Measurements from ENCODE around the gene CDH4. TPM values are rescaled to one million over a fixed set of nuclear protein-coding genes. Genes with fewer than 3 reads are reported as not detected.

Gene CDH4
- total and polyA plus RNA-seq, 9 of the 15 experiments (the other 6 are each of a cell fraction or from before 2014, with no cell fraction given): 0.04 TPM; not detected in 8

GRCh38 chr20:61520076-61520892, 268.2 kb downstream of the CDH4 start (continued):
- TF ChIP-seq HMGXB4 (CRISPR knock-in tag; IDR thresholded peaks at IDR 0.05): no peak
- TF ChIP-seq ZNF766 (CRISPR knock-in tag; conservative IDR thresholded peaks at IDR 0.05): no peak
- no peak for TF ChIP-seq HDGF (IDR thresholded peaks at IDR 0.05)
- no peak for TF ChIP-seq KAT2B (IDR thresholded peaks at IDR 0.05; ENCODE audit: low read depth, low read length)
- TF ChIP-seq ZNF24 (IDR thresholded peaks at IDR 0.05): no peak
- TF ChIP-seq ZNF561 (CRISPR knock-in tag; conservative IDR thresholded peaks at IDR 0.05): no peak
- peak; percentile 5; the same call in 1 of the 2 replicates for TF ChIP-seq TAL1 (IDR thresholded peaks at IDR 0.05)
- TF ChIP-seq XRCC4 (IDR thresholded peaks at IDR 0.05; ENCODE audit: extremely low read depth, insufficient read depth, insufficient read length): no peak
- TF ChIP-seq BCOR (IDR thresholded peaks at IDR 0.05): peak; percentile 48
- TF ChIP-seq ZFPM2 (CRISPR knock-in tag; IDR thresholded peaks at IDR 0.05): no peak
- TF ChIP-seq LEF1 (IDR thresholded peaks at IDR 0.05): no peak
- no peak for TF ChIP-seq PREB (CRISPR knock-in tag; IDR thresholded peaks at IDR 0.05)
- no peak for TF ChIP-seq JUN (IDR thresholded peaks at IDR 0.05; ENCODE audit: borderline replicate concordance, low read depth, low read length)
- no peak for TF ChIP-seq JUN (CRISPR knock-in tag; IDR thresholded peaks at IDR 0.05; ENCODE audit: borderline replicate concordance)
- TF ChIP-seq SMAD2 (IDR thresholded peaks at IDR 0.05; ENCODE audit: low read depth, low read length): no peak
- no peak for TF ChIP-seq SREBF2 (CRISPR knock-in tag; IDR thresholded peaks at IDR 0.05)
